H1 (cell line): ENCODE results near the gene TMEM97. TPM values are rescaled to one million over a fixed set of nuclear protein-coding genes. Genes with fewer than 3 reads are reported as not detected.

Source experiments
- CTCF ChIA-PET: fragments of 300-600 bp; sonication (Branson Sonifier 250); formaldehyde crosslinking; loops from one replicate; lab custom pipeline; 2021; ENCODE audit not compliant: partially characterized antibody; lab: Charles Lee
- POLR2A ChIA-PET: fragments of 300-600 bp; sonication (Branson Sonifier 250); formaldehyde crosslinking; loops from one replicate; lab custom pipeline; 2021; ENCODE audit warnings: inconsistent platforms; ENCODE audit not compliant: partially characterized antibody; lab: Charles Lee
- DNase-seq, 2 experiments: peaks; one replicate each; pipeline versions ENCODE4 v3.0.0 to v3.0.0-alpha.2; 2010 to 2022; ENCODE audit warnings: low spot score in 2 of 2, low read depth in 1 of 2, mixed read lengths in 1 of 2
- FAIRE-seq: peaks from 2 replicates; lab custom pipeline; 2011; peaks lifted over from hg19 to GRCh38; lab: Jason Lieb, UNC
- H2AFZ ChIP-seq: 2 replicates; pipeline ENCODE4 v1.8.1; 2012; ENCODE audit warnings: low read length, inconsistent platforms
- H2AK5ac ChIP-seq: 2 replicates; pipeline ENCODE4 v1.6.1; 2013; ENCODE audit warnings: low read depth, low read length
- H2BK120ac ChIP-seq: replicated peaks from 2 replicates; pipeline ENCODE3; 2013; ENCODE audit warnings: low read depth, low read length, inconsistent platforms
- H2BK12ac ChIP-seq: 2 replicates; pipeline ENCODE4 v1.6.1; 2013; ENCODE audit warnings: low read depth, low read length
- H2BK15ac ChIP-seq: 2 replicates; pipeline ENCODE4 v1.6.1; 2013; ENCODE audit warnings: low read length
- H2BK20ac ChIP-seq: 2 replicates; pipeline ENCODE4 v1.6.1; 2013; ENCODE audit warnings: low read length
- H2BK5ac ChIP-seq: 2 replicates; pipeline ENCODE4 v1.6.1; 2013; ENCODE audit warnings: low read depth, low read length
- H3K14ac ChIP-seq: 2 replicates; pipeline ENCODE4 v1.6.1; 2013; ENCODE audit warnings: inconsistent platforms; ENCODE audit not compliant: insufficient read length
- H3K18ac ChIP-seq: 2 replicates; pipeline ENCODE4 v1.6.1; 2013; ENCODE audit warnings: low read length; ENCODE audit errors: extremely low read depth
- H3K23ac ChIP-seq: 2 replicates; pipeline ENCODE4 v1.6.1; 2013; ENCODE audit warnings: inconsistent platforms; ENCODE audit not compliant: insufficient read length
- H3K23me2 ChIP-seq: 2 replicates; pipeline ENCODE4 v1.6.1; 2013; ENCODE audit warnings: low read depth, low read length
- H3K27ac ChIP-seq: 2 replicates; pipeline ENCODE4 v1.6.1; 2011; ENCODE audit warnings: low read depth, low read length, inconsistent platforms
- H3K27me3 ChIP-seq, 4 experiments: replicated peaks in 1 of 4; 1 replicate in 1 of 4; 2 replicates in 3 of 4; pipeline versions ENCODE4 v1.6.1 to v1.8.1; 2011 to 2013; ENCODE audit warnings: low read length in 3 of 4, mild to moderate bottlenecking in 3 of 4, inconsistent platforms in 2 of 4, mixed read lengths in 2 of 4, moderate library complexity in 1 of 4; ENCODE audit not compliant: control insufficient read depth in 3 of 4, insufficient read depth in 3 of 4; ENCODE audit errors: extremely low read depth in 1 of 4
- H3K36me3 ChIP-seq, 4 experiments: 2 replicates each; pipeline versions ENCODE4 v1.6.1 to v1.8.1; 2011 to 2013; ENCODE audit warnings: mild to moderate bottlenecking in 4 of 4, low read length in 3 of 4, moderate library complexity in 2 of 4, control low read depth in 1 of 4, inconsistent platforms in 1 of 4; ENCODE audit not compliant: insufficient read depth in 4 of 4, control insufficient read depth in 2 of 4
- H3K4ac ChIP-seq: replicated peaks from 2 replicates; pipeline ENCODE3; 2013; ENCODE audit warnings: low read length, low read depth, mixed read lengths, inconsistent platforms; ENCODE audit not compliant: insufficient read length
- H3K4me1 ChIP-seq, 4 experiments: replicated peaks in 1 of 4; 1 replicate in 1 of 4; 2 replicates in 3 of 4; pipeline versions ENCODE4 v1.6.1 to v1.8.1; 2011 to 2013; ENCODE audit warnings: low read length in 3 of 4, inconsistent platforms in 2 of 4, mixed read lengths in 1 of 4; ENCODE audit not compliant: insufficient read depth in 4 of 4, control insufficient read depth in 3 of 4
- H3K4me2 ChIP-seq, 2 experiments: 2 replicates each; pipeline versions ENCODE4 v1.6.1 to v1.8.1; 2011 to 2013; ENCODE audit warnings: low read depth in 2 of 2, low read length in 2 of 2, control low read depth in 1 of 2, inconsistent platforms in 1 of 2, mild to moderate bottlenecking in 1 of 2; ENCODE audit not compliant: insufficient read depth in 1 of 2
- H3K4me3 ChIP-seq, 4 experiments: fragments of 200-600, 300-600 bp in 1 of 4; sonication (generic), shearing (Covaris generic), sonication (Bioruptor Twin) in 1 of 4; 2 replicates each; pipeline versions ENCODE4 v1.5.1 to v1.8.1; 2011 to 2016; ENCODE audit warnings: low read length in 4 of 4, low read depth in 3 of 4, control low read depth in 2 of 4, inconsistent platforms in 2 of 4, mild to moderate bottlenecking in 2 of 4, mixed read lengths in 1 of 4, moderate library complexity in 1 of 4; ENCODE audit not compliant: insufficient read depth in 2 of 4; ENCODE audit errors: extremely low read depth in 1 of 4
- H3K56ac ChIP-seq: replicated peaks from 2 replicates; pipeline ENCODE3; 2013; ENCODE audit warnings: low read depth, mild to moderate bottlenecking, mixed read lengths, low read length, inconsistent platforms; ENCODE audit not compliant: insufficient read length
- H3K79me1 ChIP-seq: 2 replicates; pipeline ENCODE4 v1.6.1; 2013; ENCODE audit warnings: low read depth, low read length, control low read depth
- H3K79me2 ChIP-seq, 2 experiments: 2 replicates each; pipeline versions ENCODE4 v1.6.1 to v1.8.1; 2012 to 2013; ENCODE audit warnings: low read length in 2 of 2, mild to moderate bottlenecking in 2 of 2, inconsistent platforms in 1 of 2; ENCODE audit not compliant: insufficient read depth in 2 of 2, control insufficient read depth in 1 of 2
- H3K9ac ChIP-seq, 4 experiments: replicated peaks in 1 of 4; 1 replicate in 1 of 4; 2 replicates in 3 of 4; pipeline versions ENCODE4 v1.6.1 to v1.8.1; 2011 to 2013; ENCODE audit warnings: low read depth in 3 of 4, low read length in 3 of 4, control low read depth in 2 of 4, mild to moderate bottlenecking in 2 of 4, moderate library complexity in 2 of 4, inconsistent platforms in 1 of 4; ENCODE audit errors: extremely low read depth in 1 of 4
- H3K9me3 ChIP-seq, 2 experiments: 2 replicates each; pipeline versions ENCODE4 v1.6.1 to v1.8.1; 2012 to 2013; ENCODE audit warnings: mild to moderate bottlenecking in 2 of 2, moderate library complexity in 2 of 2, control low read depth in 1 of 2, inconsistent platforms in 1 of 2, low read depth in 1 of 2, low read length in 1 of 2, mixed read lengths in 1 of 2; ENCODE audit not compliant: insufficient read depth in 2 of 2
- H4K20me1 ChIP-seq, 2 experiments: replicated peaks in 1 of 2; 2 replicates each; pipeline versions ENCODE3 to v1.8.1; 2011 to 2013; ENCODE audit warnings: inconsistent platforms in 2 of 2, low read length in 2 of 2, mild to moderate bottlenecking in 1 of 2; ENCODE audit not compliant: insufficient read depth in 2 of 2, control insufficient read depth in 1 of 2
- H4K5ac ChIP-seq: 2 replicates; pipeline ENCODE4 v1.6.1; 2013; ENCODE audit warnings: low read length, low read depth, mixed read lengths, inconsistent platforms; ENCODE audit not compliant: insufficient read length
- H4K8ac ChIP-seq: 2 replicates; pipeline ENCODE4 v1.8.0; 2013; ENCODE audit warnings: mild to moderate bottlenecking, moderate library complexity, low read length, inconsistent platforms; ENCODE audit not compliant: insufficient read depth; ENCODE audit errors: extremely low read depth
- H4K91ac ChIP-seq: replicated peaks from 2 replicates; pipeline ENCODE3; 2013; ENCODE audit warnings: low read length, mixed read lengths, inconsistent platforms; ENCODE audit not compliant: insufficient read length
- ATF2 ChIP-seq: IDR thresholded peaks from 2 replicates; pipeline ENCODE4 v1.6.1; 2012; ENCODE audit warnings: low read length, inconsistent platforms
- CHD2 ChIP-seq: IDR thresholded peaks from 2 replicates; pipeline ENCODE4 v1.6.1; 2012; ENCODE audit warnings: low read length, improper control_type of control experiment
- FOSL1 ChIP-seq: IDR thresholded peaks from 2 replicates; pipeline ENCODE4 v1.6.1; 2011; ENCODE audit warnings: mild to moderate bottlenecking, low read depth, low read length, moderate library complexity; ENCODE audit not compliant: insufficient read depth
- GABPA ChIP-seq: IDR thresholded peaks from 2 replicates; pipeline ENCODE4 v1.6.1; 2011; ENCODE audit warnings: mild to moderate bottlenecking, low read length, moderate library complexity, borderline replicate concordance; ENCODE audit not compliant: insufficient read depth
- MAX ChIP-seq: IDR thresholded peaks from 2 replicates; pipeline ENCODE4 v1.6.1; 2012; ENCODE audit warnings: inconsistent platforms
- NRF1 ChIP-seq: IDR thresholded peaks from 2 replicates; pipeline ENCODE4 v1.6.1; 2011; ENCODE audit warnings: mild to moderate bottlenecking, low read depth, low read length, improper control_type of control experiment
- WGBS, 2 experiments: shearing (Covaris generic) in 1 of 2; methylation state at CpG; one replicate each; pipeline versions ENCODE4 v1.1.6 to v1.1.7; 2013 to 2015; ENCODE audit warnings: low lambda C conversion rate in 2 of 2, mixed read lengths in 2 of 2, inconsistent platforms in 1 of 2, low coverage in 1 of 2, missing lambda C conversion rate in 1 of 2; ENCODE audit not compliant: insufficient replicate concordance in 2 of 2, insufficient coverage in 1 of 2, insufficient read length in 1 of 2; ENCODE audit errors: extremely low coverage in 1 of 2, missing lambda C conversion rate in 1 of 2; 5-methylcytosine and 5-hydroxymethylcytosine counted together
- polyA plus RNA-seq, 7 experiments: library from polyadenylated mRNA; depleted of rRNA in 3 of 7; stranded (reverse) in 5 of 7; unstranded in 2 of 7; fragments of >200 nt in 5 of 7; fragments of 200-250 nt in 2 of 7; gene quantifications; 1 replicate in 5 of 7; 2 replicates in 1 of 7; 4 replicates in 1 of 7; pipeline versions ENCODE4 v1.2.1 to v1.2.3, GENCODE V29; 2011 to 2013; ENCODE audit warnings: missing spikeins in 2 of 7, mixed read lengths in 2 of 7
- total RNA-seq: library from RNA; stranded (reverse); fragmentation: NEBNext Ultra II Directional; extraction: Animal tissue kit (Norgen Biotek cat#: 25700); gene quantifications from 2 replicates; pipeline ENCODE4 v1.2.1, GENCODE V29; 2021

TMEM97 gene
- total and polyA plus RNA-seq, 2 of the 8 experiments (the other 6 are each of a cell fraction or from before 2014, with no cell fraction given), result 126 to 130 TPM

GRCh38 chr17:28343491-28343932 is 24.5 kb downstream of the TMEM97 start:
- peaks cover 13 to 40% (median 31%) of the 10 kb centered on the region in 4 experiments for H3K36me3 ChIP-seq
- H2AK5ac ChIP-seq, result no peak overlapping the region
- FAIRE-seq (no peak), DNase-seq (no peak)
- no peak overlapping the region for H3K56ac ChIP-seq
- H4K91ac ChIP-seq, result no peak overlapping the region
- no peak overlapping the region for H3K23ac ChIP-seq
- no peak overlapping the region for H3K14ac ChIP-seq
- H4K5ac ChIP-seq, result no peak overlapping the region
- H3K27ac ChIP-seq, result no peak overlapping the region
- no peak for TF ChIP-seq GABPA
- no peak for TF ChIP-seq NRF1
- TF ChIP-seq MAX, result no peak
- TF ChIP-seq FOSL1, result no peak
- TF ChIP-seq ATF2, result no peak
- TF ChIP-seq CHD2, result no peak
- H3K4me1 ChIP-seq, result peaks cover 0 to 4% (median 0%) of the 10 kb centered on the region in 4 experiments; a peak in 3 of 7 replicates
- H3K27me3 ChIP-seq, result no peaks in the 10 kb centered on the region
- no peak overlapping the region for H3K4me2 ChIP-seq
- H3K79me1 ChIP-seq, result peaks cover 5% of the 10 kb centered on the region; the same call in 1 of the 2 replicates
- H3K23me2 ChIP-seq, result no peaks in the 10 kb centered on the region
- ChIA-PET POLR2A (interaction anchor here (0.6 to 9.7 kb wide), 6 partner anchors 8 to 128 kb away, joined by 3 to 92 read pairs (median 4); partner anchors contain the start of genes IFT20, POLDIP2 and TNFAIP1), CTCF (interaction anchor here (0.7 to 1.0 kb wide), 3 partner anchors 25 to 110 kb away, joined by 3 read pairs; no protein-coding TSS in a partner anchor)
- H2BK20ac ChIP-seq, result no peak overlapping the region
- no peak overlapping the region for H3K18ac ChIP-seq
- H3K9ac ChIP-seq, result no peak overlapping the region
- no peak overlapping the region for H4K8ac ChIP-seq
- H4K20me1 ChIP-seq, result peaks cover 11 to 14% of the 10 kb centered on the region in 2 experiments
- H2AFZ ChIP-seq, result no peak overlapping the region
- H3K79me2 ChIP-seq, result no peaks in the 10 kb centered on the region; a peak in 1 of 4 replicates
- no peak overlapping the region for H3K4me3 ChIP-seq
- 94% methylated on average over 7 of the region's 10 CpGs; no CpG with 5 or more reads in 1 of the 2 experiments for WGBS, 2 experiments
- H2BK5ac ChIP-seq, result no peak overlapping the region; the same call in 1 of the 2 replicates
- H3K4ac ChIP-seq, result no peak overlapping the region
- H3K9me3 ChIP-seq, result no peaks in the 10 kb centered on the region
- H2BK15ac ChIP-seq, result no peak overlapping the region
- H2BK12ac ChIP-seq, result no peak overlapping the region
- H2BK120ac ChIP-seq, result no peak overlapping the region
